ENCODE measurements around the gene GLP1R. TPM values are rescaled to one million over a fixed set of nuclear protein-coding genes. Genes with fewer than 3 reads are reported as not detected.

The GLP1R gene
- polyA plus RNA-seq, 1 donor (not counting 4 experiments of a cell fraction or from before 2014, with no cell fraction given), result not detected

- H3K36me3 ChIP-seq (ENCODE audit: control insufficient read depth in 2 of 2, extremely low read depth in 1 of 2, insufficient read depth in 2 of 2, low read length in 2 of 2), result no peaks in the 10 kb centered on the region
- H3K4me2 ChIP-seq (ENCODE audit: control insufficient read depth, extremely low read depth, insufficient read depth, low read depth, low read length), result no peak overlapping the region
- DNase-seq (ENCODE audit: low read depth, low spot score), result no peak
- H3K79me2 ChIP-seq (ENCODE audit: control insufficient read depth, insufficient read depth, low read length), result no peaks in the 10 kb centered on the region
- no peak overlapping the region for H3K9ac ChIP-seq (ENCODE audit: control insufficient read depth, extremely low read depth, insufficient read depth, low read length)
- no peak for FAIRE-seq
- no peaks in the 10 kb centered on the region for H3K9me3 ChIP-seq (ENCODE audit: control insufficient read depth, low read depth, low read length)
- TF ChIP-seq CTCF (optimal IDR thresholded peaks at IDR 0.05 in 1 of 3, IDR thresholded peaks at IDR 0.05 in 1 of 3, conservative IDR thresholded peaks at IDR 0.05 in 1 of 3; ENCODE audit: extremely low read depth in 1 of 3, insufficient read depth in 2 of 3, low read length in 3 of 3) (no peak), EZH2 (IDR thresholded peaks at IDR 0.05; ENCODE audit: low read length) (no peak)
- no peaks in the 10 kb centered on the region for H3K4me1 ChIP-seq (ENCODE audit: control insufficient read depth, extremely low read depth, insufficient read depth, low read length)
- no peak overlapping the region for H3K27ac ChIP-seq (ENCODE audit: control insufficient read depth, insufficient read depth, low read length)
- no peaks in the 10 kb centered on the region for H3K9me1 ChIP-seq (ENCODE audit: control insufficient read depth, extremely low read depth, insufficient read depth, low read length)
- no peak overlapping the region for H3K4me3 ChIP-seq (ENCODE audit: control insufficient read depth in 2 of 3, extremely low read depth in 1 of 3, insufficient read depth in 2 of 3, low read depth in 1 of 3, low read length in 3 of 3)
- peaks cover 3% of the 10 kb centered on the region for H3K27me3 ChIP-seq (ENCODE audit: control insufficient read depth, extremely low read depth, insufficient read depth, low read length)
- dilution Hi-C loops (cut with MboI; ENCODE audit: extremely low pct_ligation_motif_present, low sequenced_read_pairs), result no loop called here
- no peak overlapping the region for H2AFZ ChIP-seq (ENCODE audit: control insufficient read depth, low read length)
- H4K20me1 ChIP-seq (ENCODE audit: control insufficient read depth, extremely low read depth, insufficient read depth, low read length), result no peaks in the 10 kb centered on the region
These were observed 38.1 kb downstream of the GLP1R start for GRCh38 chr6:39086711-39087110.

- no peaks in the 10 kb centered on the region for H3K36me3 ChIP-seq (ENCODE audit: control insufficient read depth in 2 of 2, extremely low read depth in 1 of 2, insufficient read depth in 2 of 2, low read length in 2 of 2)
- H3K27ac ChIP-seq (ENCODE audit: control insufficient read depth, insufficient read depth, low read length), result no peak overlapping the region
- TF ChIP-seq CTCF (optimal IDR thresholded peaks at IDR 0.05 in 1 of 3, IDR thresholded peaks at IDR 0.05 in 1 of 3, conservative IDR thresholded peaks at IDR 0.05 in 1 of 3; ENCODE audit: extremely low read depth in 1 of 3, insufficient read depth in 2 of 3, low read length in 3 of 3), result no peak
- TF ChIP-seq EZH2 (IDR thresholded peaks at IDR 0.05; ENCODE audit: low read length), result no peak
- FAIRE-seq (no peak), DNase-seq (ENCODE audit: low read depth, low spot score) (no peak)
- H3K9ac ChIP-seq (ENCODE audit: control insufficient read depth, extremely low read depth, insufficient read depth, low read length), result no peak overlapping the region
- H3K27me3 ChIP-seq (ENCODE audit: control insufficient read depth, extremely low read depth, insufficient read depth, low read length), result peaks cover 3% of the 10 kb centered on the region
- H3K4me1 ChIP-seq (ENCODE audit: control insufficient read depth, extremely low read depth, insufficient read depth, low read length), result no peaks in the 10 kb centered on the region
- H4K20me1 ChIP-seq (ENCODE audit: control insufficient read depth, extremely low read depth, insufficient read depth, low read length), result no peaks in the 10 kb centered on the region
- dilution Hi-C loops (cut with MboI; ENCODE audit: extremely low pct_ligation_motif_present, low sequenced_read_pairs), result no loop called here
- no peak overlapping the region for H3K4me2 ChIP-seq (ENCODE audit: control insufficient read depth, extremely low read depth, insufficient read depth, low read depth, low read length)
- no peaks in the 10 kb centered on the region for H3K9me1 ChIP-seq (ENCODE audit: control insufficient read depth, extremely low read depth, insufficient read depth, low read length)
- H3K4me3 ChIP-seq (ENCODE audit: control insufficient read depth in 2 of 3, extremely low read depth in 1 of 3, insufficient read depth in 2 of 3, low read depth in 1 of 3, low read length in 3 of 3), result no peak overlapping the region
- H3K79me2 ChIP-seq (ENCODE audit: control insufficient read depth, insufficient read depth, low read length), result no peaks in the 10 kb centered on the region
- H2AFZ ChIP-seq (ENCODE audit: control insufficient read depth, low read length), result no peak overlapping the region
- H3K9me3 ChIP-seq (ENCODE audit: control insufficient read depth, low read depth, low read length), result no peaks in the 10 kb centered on the region
These were observed 38.6 kb downstream of the GLP1R start for GRCh38 chr6:39087197-39087596.

All from keratinocyte (primary cell).